Osteocyte (in vitro differentiated cells): ENCODE results near the gene FZR1. TPM values are rescaled to one million over a fixed set of nuclear protein-coding genes. Genes with fewer than 3 reads are reported as not detected.
"Not testable (repeated sequence)": the region's sequence is repeated elsewhere in the genome, so short reads cannot be mapped to it uniquely, and the experiment has no call there.

Experiments
- DNase-seq: peaks from one replicate; pipeline ENCODE4 v3.0.0; 2021; ENCODE audit warnings: mixed read lengths; ENCODE audit not compliant: unreplicated experiment; ENCODE audit errors: extremely low spot score
- H3K27ac Mint-ChIP-seq: one replicate; pipeline ENCODE4 v1.8.0; 2021; ENCODE audit warnings: mild to moderate bottlenecking, mixed read lengths; ENCODE audit not compliant: unreplicated experiment
- H3K27me3 Mint-ChIP-seq: one replicate; pipeline ENCODE4 v1.8.0; 2021; ENCODE audit warnings: mixed read lengths; ENCODE audit not compliant: unreplicated experiment
- H3K36me3 Mint-ChIP-seq: one replicate; pipeline ENCODE4 v1.8.0; 2021; ENCODE audit warnings: mixed read lengths; ENCODE audit not compliant: unreplicated experiment
- H3K4me1 Mint-ChIP-seq: one replicate; pipeline ENCODE4 v1.8.0; 2021; ENCODE audit warnings: mixed read lengths; ENCODE audit not compliant: unreplicated experiment
- H3K4me3 Mint-ChIP-seq: one replicate; pipeline ENCODE4 v1.8.0; 2021; ENCODE audit warnings: mild to moderate bottlenecking, moderate library complexity, mixed read lengths; ENCODE audit not compliant: unreplicated experiment
- H3K9me3 Mint-ChIP-seq: one replicate; pipeline ENCODE4 v1.8.0; 2021; ENCODE audit warnings: mixed read lengths; ENCODE audit not compliant: unreplicated experiment
- CTCF ChIP-seq: fragments of 200-600 bp; sonication (generic); IDR thresholded peaks from 2 replicates; pipeline ENCODE4 v1.5.0; 2021; ENCODE audit warnings: antibody characterized with exemption, mild to moderate bottlenecking, moderate library complexity
- total RNA-seq: library from RNA; stranded (reverse); gene quantifications from 2 replicates; pipeline ENCODE4 v1.2.1, GENCODE V29; 2021

FZR1 gene
- total RNA-seq, 1 donor from 2014 or later: 45.3 TPM

- Mint-ChIP-seq H3K4me3 (no peak overlapping the region), H3K4me1 (peaks cover 20% of the 10 kb centered on the region), H3K36me3 (peaks cover 4% of the 10 kb centered on the region), H3K27me3 (no peaks in the 10 kb centered on the region), H3K9me3 (no peaks in the 10 kb centered on the region), H3K27ac (peak overlapping the region; percentile 82)
- DNase-seq: no peak
- no peak for TF ChIP-seq CTCF
Observed at GRCh38 chr19:3580156-3580934, 74.2 kb downstream of the FZR1 start.

- H3K36me3 Mint-ChIP-seq, H3K27me3 Mint-ChIP-seq, H3K4me3 Mint-ChIP-seq, H3K27ac Mint-ChIP-seq, H3K9me3 Mint-ChIP-seq, DNase-seq: not testable (repeated sequence)
- H3K4me1 Mint-ChIP-seq: peaks cover 19% of the 10 kb centered on the region
Observed at GRCh38 chr19:3581792-3582191, 75.7 kb downstream of the FZR1 start.

DNA sequence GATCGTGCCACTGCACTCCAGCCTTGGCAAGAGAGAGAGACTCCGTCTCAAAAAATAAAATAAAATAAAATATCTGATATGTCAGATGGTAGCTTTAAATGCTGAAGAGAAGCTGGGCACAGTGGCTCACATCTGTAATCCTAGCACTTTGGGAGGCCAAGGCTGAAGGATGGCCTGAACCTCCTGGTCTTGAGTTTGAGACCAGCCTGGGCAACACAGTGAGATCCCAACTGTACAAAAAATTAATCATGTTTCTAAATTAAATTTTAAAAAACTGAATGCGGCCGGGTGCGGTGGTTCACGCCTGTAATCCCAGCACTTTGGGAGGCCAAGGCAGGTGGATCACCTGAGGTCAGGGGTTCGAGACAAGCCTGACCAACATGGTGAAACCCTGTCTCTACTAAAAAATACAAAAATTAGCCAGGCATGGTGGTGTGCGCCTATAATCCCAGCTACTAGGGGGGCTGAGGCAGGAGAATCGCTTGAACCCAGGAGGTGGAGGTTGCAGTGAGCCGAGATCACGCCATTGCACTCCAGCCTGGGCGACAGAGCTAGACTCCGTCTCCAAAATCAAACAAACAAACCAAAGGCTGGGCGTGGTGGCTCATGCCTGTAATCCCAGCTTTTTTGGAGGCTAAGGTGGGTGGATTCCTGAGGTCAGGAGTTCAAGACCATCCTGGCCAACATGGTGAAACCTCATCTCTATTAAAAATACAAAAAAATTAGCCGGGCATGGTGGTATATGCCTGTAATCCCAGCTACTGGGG is 78.1 kb downstream of the FZR1 start:
- not testable (repeated sequence) for H3K4me3 Mint-ChIP-seq, H3K27me3 Mint-ChIP-seq, DNase-seq, H3K36me3 Mint-ChIP-seq, H3K27ac Mint-ChIP-seq, H3K9me3 Mint-ChIP-seq
- peaks cover 18% of the 10 kb centered on the region for H3K4me1 Mint-ChIP-seq

GRCh38 chr19:3585301-3586126 is 79.4 kb downstream of the FZR1 start, which contains the start of gene GIPC3:
TSS of gene GIPC3 (plus strand) at chr19:3585478. CDS start at chr19:3585598, 120 bp downstream.
- Mint-ChIP-seq H3K27me3 (no peaks in the 10 kb centered on the region), H3K9me3 (no peaks in the 10 kb centered on the region), H3K27ac (no peak within 1 kb of the TSS), H3K36me3 (no peaks in the 10 kb centered on the region), H3K4me1 (peaks cover 5% of the 10 kb centered on the region), H3K4me3 (no peak within 1 kb of the TSS)
- DNase-seq: no peak
- TF ChIP-seq CTCF: no peak

- Mint-ChIP-seq H3K27ac (no peak overlapping the region), H3K4me1 (no peaks in the 10 kb centered on the region), H3K4me3 (no peak overlapping the region), H3K9me3 (no peaks in the 10 kb centered on the region), H3K27me3 (no peaks in the 10 kb centered on the region), H3K36me3 (no peaks in the 10 kb centered on the region)
- peak; percentile 63 for TF ChIP-seq CTCF
- no peak for DNase-seq
Observed at GRCh38 chr19:3586127-3586626, 80.1 kb downstream of the FZR1 start.
